Cardiac fibroblast (primary cell): ENCODE measurements around the gene HES5.

Experiments used
- DNase-seq, 2 donors: peaks; one replicate each; pipeline versions ENCODE4 v3.0.0 to v3.0.0-alpha.2; 2010; ENCODE audit warnings: low read depth in 2 of 2
- H3K4me3 ChIP-seq, 2 donors: replicated peaks in 1 of 2; 1 replicate in 1 of 2; 2 replicates in 1 of 2; pipeline ENCODE4 v1.5.1; 2011; ENCODE audit warnings: low read depth in 2 of 2, low read length in 2 of 2, mild to moderate bottlenecking in 2 of 2, moderate library complexity in 1 of 2
- CTCF ChIP-seq: IDR thresholded peaks from one replicate; pipeline ENCODE4 v1.5.1; 2011; ENCODE audit warnings: low read depth, mild to moderate bottlenecking, low read length, inconsistent platforms

The HES5 gene

GRCh38 chr1:2510366-2511155 lies 19.5 kb downstream of the HES5 start:
- no peak for DNase-seq
- no peak overlapping the region for H3K4me3 ChIP-seq
- no peak for TF ChIP-seq CTCF

DNA sequence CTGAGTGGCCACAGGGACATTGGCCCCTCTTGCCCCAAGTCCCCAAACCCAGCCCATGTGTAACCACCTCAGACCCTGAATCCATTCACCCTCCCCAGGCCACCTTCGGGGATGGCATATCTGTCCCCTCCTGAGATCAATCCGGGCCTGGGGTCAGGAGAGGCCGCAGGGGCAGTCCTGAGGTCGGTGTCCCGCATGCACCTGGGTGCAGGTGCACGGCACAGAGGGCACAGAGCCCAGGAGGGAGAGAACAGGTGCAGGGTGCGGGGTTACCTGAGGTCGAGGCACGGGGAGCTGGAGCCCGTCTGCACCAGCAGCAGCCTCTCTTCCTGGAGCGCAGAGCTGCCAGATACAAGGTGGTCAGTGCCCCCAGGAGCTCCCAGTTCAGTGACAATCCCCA lies 20.5 kb downstream of the HES5 start:
- no peak for TF ChIP-seq CTCF
- no peak overlapping the region for H3K4me3 ChIP-seq
- DNase-seq, result no peak

DNA sequence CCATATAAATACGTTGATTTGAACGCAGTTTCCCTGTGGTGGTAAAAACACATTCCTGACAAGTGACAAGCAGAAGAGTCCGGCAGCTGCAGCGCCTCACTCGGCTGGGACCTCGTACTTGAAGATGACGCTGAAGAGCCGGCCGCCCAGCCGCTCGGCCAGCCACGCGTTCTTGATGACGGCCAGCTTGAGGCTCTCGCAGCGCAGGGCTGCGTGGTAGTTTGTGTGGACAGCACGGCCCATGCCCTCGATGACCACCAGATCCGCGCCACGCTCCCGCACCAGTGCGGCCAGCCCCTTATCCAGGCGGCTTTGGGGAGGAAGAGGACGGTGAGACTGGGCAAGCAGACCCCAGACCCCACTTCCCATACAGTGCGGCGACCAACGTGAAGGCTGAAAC lies 21.3 kb downstream of the HES5 start:
- no peak overlapping the region for H3K4me3 ChIP-seq
- no peak for DNase-seq

DNA sequence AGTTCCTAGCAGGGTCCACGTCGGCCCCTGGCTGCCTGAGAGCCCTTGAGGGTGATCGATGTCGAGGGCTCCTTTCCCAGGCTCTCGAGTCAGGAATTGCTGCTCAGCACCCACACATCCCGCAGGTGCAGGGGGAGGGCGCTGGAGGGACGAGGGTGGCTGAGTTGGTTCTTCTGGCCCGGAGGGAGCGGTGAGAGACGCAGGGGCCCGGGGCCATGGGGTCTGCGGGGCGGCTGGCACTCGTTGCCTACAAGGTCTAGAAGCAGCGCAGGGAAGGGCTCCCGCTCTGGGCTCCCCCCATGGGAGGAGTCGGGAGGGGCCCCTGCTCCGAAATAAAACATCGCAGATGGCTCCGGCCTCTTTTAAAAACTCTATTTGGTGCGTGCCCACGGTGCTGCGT lies 21.9 kb downstream of the HES5 start:
- DNase-seq, result no peak
- TF ChIP-seq CTCF, result no peak
- no peak overlapping the region for H3K4me3 ChIP-seq

More for the DNA sequence above, 21.3 kb downstream of the HES5 start:
- no peak for TF ChIP-seq CTCF

DNA sequence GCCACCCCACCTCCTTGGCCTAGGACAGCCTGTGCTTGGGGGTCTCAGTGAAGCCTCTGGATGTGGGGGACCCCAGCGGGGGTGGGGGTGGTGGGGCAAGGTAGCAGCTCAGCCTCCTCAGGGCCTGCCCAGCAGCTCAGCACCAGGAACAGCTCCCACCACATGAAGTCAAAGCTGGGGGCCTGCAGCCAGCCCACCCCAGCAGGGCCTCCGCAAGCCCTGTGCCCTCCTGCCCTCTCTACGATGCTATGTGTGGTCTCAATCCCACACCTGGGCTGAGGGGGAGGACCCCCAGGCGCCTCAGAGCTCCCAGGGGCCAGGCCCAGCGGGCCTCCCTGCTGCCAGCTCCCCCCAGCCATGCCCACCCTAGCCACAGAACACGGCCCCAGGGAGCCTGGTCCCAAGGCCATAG lies 22.3 kb downstream of the HES5 start:
- TF ChIP-seq CTCF, result no peak
- H3K4me3 ChIP-seq, result no peak overlapping the region
- DNase-seq, result no peak

DNA sequence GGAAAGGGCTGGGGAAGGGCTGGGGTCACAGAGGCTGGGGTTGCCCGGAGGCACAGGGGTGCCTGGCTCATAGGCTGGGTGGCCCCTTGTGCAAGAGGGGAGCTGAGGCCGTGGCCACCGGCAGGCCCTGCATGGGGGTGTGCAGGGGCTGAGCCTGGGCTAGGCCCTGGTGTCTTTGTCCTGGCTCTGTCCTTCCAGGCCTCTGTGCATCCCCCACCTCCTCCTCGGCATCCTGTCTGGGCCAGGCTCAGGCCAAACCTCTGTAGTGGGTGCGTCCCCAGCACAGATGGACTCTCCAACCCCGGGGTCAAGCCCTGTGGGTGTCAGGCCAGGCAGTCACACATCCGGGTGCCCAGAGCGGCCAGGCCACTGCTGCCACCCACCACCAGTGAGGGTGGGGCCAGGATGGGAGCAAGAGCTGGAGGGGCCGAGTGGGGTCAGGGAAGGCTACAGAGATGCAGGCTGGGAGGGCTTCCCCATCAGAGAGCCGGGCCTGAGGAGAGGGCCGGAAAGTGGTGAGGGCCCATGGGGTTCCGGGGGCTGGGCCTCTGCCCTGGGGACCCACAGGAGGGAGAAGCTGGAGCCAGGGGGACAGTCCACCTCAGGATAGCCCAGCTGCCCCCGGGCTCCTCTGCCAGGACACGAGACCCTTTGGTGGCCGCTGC lies 23.0 kb downstream of the HES5 start:
- DNase-seq, result no peak
- TF ChIP-seq CTCF, result no peak
- no peak overlapping the region for H3K4me3 ChIP-seq
